H9 (cell line): ENCODE measurements around the gene GRIK1. TPM values are rescaled to one million over a fixed set of nuclear protein-coding genes. Genes with fewer than 3 reads are reported as not detected.

ENCODE experiments used
- DNase-seq: peaks from one replicate; pipeline ENCODE4 v3.0.0-alpha.2; 2017
- H2AFZ ChIP-seq: one replicate; pipeline ENCODE4 v1.6.1; 2013; ENCODE audit warnings: mild to moderate bottlenecking, low read length, control low read depth, moderate library complexity
- H2AK5ac ChIP-seq: 2 replicates; pipeline ENCODE4 v1.6.1; 2013; ENCODE audit warnings: low read length, control low read depth, mixed read lengths; ENCODE audit not compliant: insufficient read length
- H2BK120ac ChIP-seq: one replicate; pipeline ENCODE4 v1.6.1; 2013; ENCODE audit warnings: low read depth, mild to moderate bottlenecking, low read length, control low read depth, inconsistent platforms; ENCODE audit not compliant: poor library complexity, severe bottlenecking
- H2BK12ac ChIP-seq: 2 replicates; pipeline ENCODE4 v1.6.1; 2013; ENCODE audit warnings: low read length, control low read depth, mixed read lengths, low read depth; ENCODE audit not compliant: insufficient read length
- H2BK15ac ChIP-seq: 2 replicates; pipeline ENCODE4 v1.6.1; 2013; ENCODE audit warnings: low read depth, low read length, control low read depth
- H2BK20ac ChIP-seq: one replicate; pipeline ENCODE4 v1.6.1; 2013; ENCODE audit warnings: low read depth, mild to moderate bottlenecking, low read length, control low read depth, inconsistent platforms; ENCODE audit not compliant: poor library complexity, severe bottlenecking
- H2BK5ac ChIP-seq: 2 replicates; pipeline ENCODE4 v1.6.1; 2013; ENCODE audit warnings: low read length, control low read depth, mixed read lengths; ENCODE audit not compliant: insufficient read length
- H3K14ac ChIP-seq: 2 replicates; pipeline ENCODE4 v1.6.1; 2013; ENCODE audit warnings: low read length, control low read depth; ENCODE audit not compliant: insufficient read depth
- H3K18ac ChIP-seq: 2 replicates; pipeline ENCODE4 v1.6.1; 2013; ENCODE audit warnings: low read depth, mild to moderate bottlenecking, mixed read lengths, low read length, control low read depth; ENCODE audit not compliant: insufficient read length
- H3K23ac ChIP-seq: 2 replicates; pipeline ENCODE4 v1.6.1; 2013; ENCODE audit warnings: low read length, control low read depth, mixed read lengths, low read depth; ENCODE audit not compliant: insufficient read length
- H3K23me2 ChIP-seq: 2 replicates; pipeline ENCODE4 v1.6.1; 2013; ENCODE audit warnings: low read depth, mild to moderate bottlenecking, mixed read lengths, low read length, control low read depth; ENCODE audit not compliant: insufficient read length, poor library complexity, severe bottlenecking
- H3K27ac ChIP-seq: 2 replicates; pipeline ENCODE4 v1.5.1; 2013; ENCODE audit warnings: low read length, control low read depth, mixed read lengths, low read depth; ENCODE audit not compliant: insufficient read length
- H3K27me3 ChIP-seq: 2 replicates; pipeline ENCODE4 v1.6.1; 2013; ENCODE audit warnings: low read length, control low read depth, inconsistent platforms; ENCODE audit not compliant: insufficient read depth
- H3K4ac ChIP-seq: 2 replicates; pipeline ENCODE4 v1.6.1; 2013; ENCODE audit warnings: low read depth, mild to moderate bottlenecking, control low read depth, inconsistent platforms, low read length, moderate library complexity
- H3K4me1 ChIP-seq: 2 replicates; pipeline ENCODE4 v1.6.1; 2013; ENCODE audit warnings: low read length, control low read depth, inconsistent platforms; ENCODE audit not compliant: insufficient read depth
- H3K4me2 ChIP-seq: 2 replicates; pipeline ENCODE4 v1.6.1; 2013; ENCODE audit warnings: low read length, control low read depth, mixed read lengths; ENCODE audit not compliant: insufficient read length, insufficient read depth
- H3K56ac ChIP-seq: 2 replicates; pipeline ENCODE4 v1.6.1; 2013; ENCODE audit warnings: low read depth, mild to moderate bottlenecking, mixed read lengths, low read length, control low read depth; ENCODE audit not compliant: insufficient read length
- H3K79me1 ChIP-seq: 2 replicates; pipeline ENCODE4 v1.6.1; 2013; ENCODE audit warnings: low read depth, mild to moderate bottlenecking, moderate library complexity, low read length, control low read depth, inconsistent platforms; ENCODE audit not compliant: insufficient read depth, poor library complexity, severe bottlenecking
- H3K79me2 ChIP-seq: 2 replicates; pipeline ENCODE4 v1.6.1; 2013; ENCODE audit warnings: low read length, control low read depth, inconsistent platforms; ENCODE audit not compliant: insufficient read depth
- H3K9ac ChIP-seq: 2 replicates; pipeline ENCODE4 v1.6.1; 2013; ENCODE audit warnings: low read length, control low read depth, mixed read lengths; ENCODE audit not compliant: insufficient read length; ENCODE audit errors: extremely low read depth
- H3K9me3 ChIP-seq: one replicate; pipeline ENCODE4 v1.6.1; 2013; ENCODE audit warnings: low read depth, low read length, inconsistent platforms; ENCODE audit not compliant: control insufficient read depth
- H3T11ph ChIP-seq: one replicate; pipeline ENCODE4 v1.6.1; 2013; ENCODE audit warnings: mild to moderate bottlenecking, low read length, control low read depth, inconsistent platforms
- H4K20me1 ChIP-seq: one replicate; pipeline ENCODE4 v1.6.1; 2013; ENCODE audit not compliant: control insufficient read depth, insufficient read length, insufficient read depth
- H4K5ac ChIP-seq: 2 replicates; pipeline ENCODE4 v1.6.1; 2013; ENCODE audit warnings: low read depth, mild to moderate bottlenecking, mixed read lengths, low read length, control low read depth; ENCODE audit not compliant: insufficient read length
- H4K8ac ChIP-seq: replicated peaks from 2 replicates; pipeline ENCODE4 v1.6.1; 2013; ENCODE audit warnings: low read length, control low read depth, mixed read lengths, low read depth; ENCODE audit not compliant: insufficient read length
- H4K91ac ChIP-seq: 2 replicates; pipeline ENCODE4 v1.6.1; 2013; ENCODE audit warnings: low read depth, mild to moderate bottlenecking, moderate library complexity, mixed read lengths, low read length, control low read depth; ENCODE audit not compliant: insufficient read length
- H3K27ac Mint-ChIP-seq, 3 experiments: 2 replicates in 2 of 3; 3 replicates in 1 of 3; pipeline ENCODE4 v1.8.0; 2020 to 2021; ENCODE audit warnings: mixed read lengths in 3 of 3, mild to moderate bottlenecking in 1 of 3, moderate library complexity in 1 of 3
- H3K27me3 Mint-ChIP-seq: 2 replicates; pipeline ENCODE4 v1.8.0; 2021; ENCODE audit warnings: low read depth, mild to moderate bottlenecking, moderate library complexity, mixed read lengths
- H3K36me3 Mint-ChIP-seq, 3 experiments: 2 replicates in 2 of 3; 3 replicates in 1 of 3; pipeline ENCODE4 v1.8.0; 2020 to 2021; ENCODE audit warnings: low read depth in 3 of 3, mixed read lengths in 3 of 3; ENCODE audit not compliant: insufficient read depth in 1 of 3
- H3K4me1 Mint-ChIP-seq, 2 experiments: 2 replicates each; pipeline ENCODE4 v1.8.0; 2020; ENCODE audit warnings: mixed read lengths in 2 of 2
- H3K4me3 Mint-ChIP-seq, 2 experiments: 2 replicates in 1 of 2; 3 replicates in 1 of 2; pipeline ENCODE4 v1.8.0; 2020 to 2021; ENCODE audit warnings: mild to moderate bottlenecking in 2 of 2, mixed read lengths in 2 of 2, moderate library complexity in 1 of 2
- H3K9me3 Mint-ChIP-seq, 2 experiments: 2 replicates in 1 of 2; 3 replicates in 1 of 2; pipeline ENCODE4 v1.8.0; 2020; ENCODE audit warnings: mild to moderate bottlenecking in 2 of 2, mixed read lengths in 2 of 2, moderate library complexity in 1 of 2
- CTCF ChIP-seq: fragments of 200-600 bp; sonication (generic); conservative IDR thresholded peaks from 3 replicates; pipeline ENCODE4 v1.8.0; 2021; ENCODE audit warnings: antibody characterized with exemption, mild to moderate bottlenecking
- WGBS: extraction: QIAGEN DNeasy Blood & Tissue Kit; methylation state at CpG from one replicate; pipeline ENCODE4 v1.1.7; 2013; ENCODE audit warnings: missing lambda C conversion rate, low lambda C conversion rate, mixed read lengths; ENCODE audit not compliant: insufficient read length; ENCODE audit errors: extremely low coverage; 5-methylcytosine and 5-hydroxymethylcytosine counted together
- total RNA-seq: library from RNA; stranded (reverse); gene quantifications from 2 replicates; pipeline ENCODE4 v1.2.1, GENCODE V29; 2021

Gene GRIK1
- total RNA-seq, 1 experiment from 2014 or later: not detected

- no peaks in the 10 kb centered on the region for H3K79me1 ChIP-seq
- no peak overlapping the region for H3K23ac ChIP-seq
- H3K4me2 ChIP-seq: no peak overlapping the region
- H3K36me3 Mint-ChIP-seq: peaks cover 0 to 8% (median 2%) of the 10 kb centered on the region in 3 experiments; a peak in 3 of 7 replicates
- H3K27ac ChIP-seq: no peak overlapping the region
- H2AK5ac ChIP-seq: no peak overlapping the region
- no peak for TF ChIP-seq CTCF
- H3K9me3 Mint-ChIP-seq: peaks cover 0 to 2% of the 10 kb centered on the region in 2 experiments; a peak in 2 of 5 replicates
- H3K18ac ChIP-seq: no peak overlapping the region
- no peak overlapping the region for H4K5ac ChIP-seq
- no peak overlapping the region for H4K91ac ChIP-seq
- no peak overlapping the region for H3T11ph ChIP-seq
- no peaks in the 10 kb centered on the region for H3K9me3 ChIP-seq
- H3K14ac ChIP-seq: no peak overlapping the region
- no peak for DNase-seq
- no peak overlapping the region for H2AFZ ChIP-seq
- no peaks in the 10 kb centered on the region for H3K27me3 Mint-ChIP-seq
- H2BK20ac ChIP-seq: no peak overlapping the region
- H3K4ac ChIP-seq: no peak overlapping the region
- H3K27me3 ChIP-seq: no peaks in the 10 kb centered on the region
- no peaks in the 10 kb centered on the region; the same call in 1 of the 2 replicates for H3K4me1 ChIP-seq
- no peaks in the 10 kb centered on the region for H3K79me2 ChIP-seq
- H2BK15ac ChIP-seq: no peak overlapping the region
- no peaks in the 10 kb centered on the region for H4K20me1 ChIP-seq
- no peak overlapping the region for H3K27ac Mint-ChIP-seq
- H3K23me2 ChIP-seq: no peaks in the 10 kb centered on the region
- no peak overlapping the region for H3K4me3 Mint-ChIP-seq
- no peak overlapping the region for H3K9ac ChIP-seq
- H4K8ac ChIP-seq: no peak overlapping the region
- WGBS: no CpG with 5 or more reads among the region's 1 CpG
- H2BK120ac ChIP-seq: no peak overlapping the region
- H3K56ac ChIP-seq: no peak overlapping the region
- no peak overlapping the region for H2BK12ac ChIP-seq
- peaks cover 7 to 15% of the 10 kb centered on the region in 2 experiments for H3K4me1 Mint-ChIP-seq
- H2BK5ac ChIP-seq: no peak overlapping the region
These were observed 280.9 kb downstream of the GRIK1 start for GRCh38 chr21:29658934-29659203.
